ES-I3 (cell line): ENCODE results near the gene UQCR11.

Source experiments
- H3K36me3 ChIP-seq: 2 replicates; pipeline ENCODE4 v1.6.1; 2013; ENCODE audit warnings: mild to moderate bottlenecking, low read length, control low read depth, moderate library complexity; ENCODE audit not compliant: insufficient read depth
- H3K4me1 ChIP-seq: 2 replicates; pipeline ENCODE4 v1.6.1; 2013; ENCODE audit warnings: mild to moderate bottlenecking, control low read depth, low read length; ENCODE audit not compliant: insufficient read depth
- H3K9ac ChIP-seq: 2 replicates; pipeline ENCODE4 v1.6.1; 2013; ENCODE audit warnings: low read depth, mild to moderate bottlenecking, low read length, moderate library complexity
- H3K9me3 ChIP-seq: 2 replicates; pipeline ENCODE4 v1.6.1; 2013; ENCODE audit warnings: mild to moderate bottlenecking, low read length, moderate library complexity; ENCODE audit not compliant: control insufficient read depth, insufficient read depth

Gene UQCR11

GRCh38 chr19:1629256-1629808, 24.1 kb upstream of the UQCR11 start:
- Histone ChIP-seq H3K36me3 (peaks cover 4% of the 10 kb centered on the region; the same call in 1 of the 2 replicates), H3K9ac (no peak overlapping the region), H3K9me3 (no peaks in the 10 kb centered on the region), H3K4me1 (no peaks in the 10 kb centered on the region)

- Histone ChIP-seq H3K9ac (no peak overlapping the region), H3K9me3 (no peaks in the 10 kb centered on the region), H3K36me3 (peaks cover 15% of the 10 kb centered on the region), H3K4me1 (no peaks in the 10 kb centered on the region)
These were observed 21.9 kb upstream of the UQCR11 start for GRCh38 chr19:1627194-1627593.

- Histone ChIP-seq H3K36me3 (peaks cover 17% of the 10 kb centered on the region), H3K9me3 (no peaks in the 10 kb centered on the region), H3K4me1 (no peaks in the 10 kb centered on the region), H3K9ac (no peak overlapping the region)
These were observed 21.3 kb upstream of the UQCR11 start for GRCh38 chr19:1626417-1627010.

DNA sequence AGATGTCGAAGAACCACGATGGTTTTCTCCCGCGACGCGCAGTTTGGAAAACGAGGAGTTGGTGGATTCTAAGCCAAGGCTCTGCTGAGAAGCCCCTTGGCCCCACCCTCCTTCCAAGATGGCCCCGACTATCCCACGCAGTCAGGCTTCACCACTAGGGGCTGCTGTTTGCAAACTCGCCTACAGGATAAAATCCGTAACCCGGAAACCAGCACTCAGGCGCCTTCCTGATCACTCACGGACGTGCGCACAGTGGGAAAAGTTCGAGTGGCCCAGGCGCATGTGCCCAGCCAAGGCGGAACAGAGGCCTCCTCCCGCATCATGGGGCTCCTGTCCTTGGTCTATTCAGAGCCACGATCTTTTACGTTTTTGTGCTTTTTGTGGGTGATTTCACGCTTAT, 19.2 kb upstream of the UQCR11 start:
- no peaks in the 10 kb centered on the region for H3K4me1 ChIP-seq
- no peaks in the 10 kb centered on the region for H3K9me3 ChIP-seq
- peaks cover 19% of the 10 kb centered on the region for H3K36me3 ChIP-seq
- H3K9ac ChIP-seq, result no peak overlapping the region

GRCh38 chr19:1622541-1622940, 17.3 kb upstream of the UQCR11 start:
- no peaks in the 10 kb centered on the region for H3K4me1 ChIP-seq
- no peak overlapping the region for H3K9ac ChIP-seq
- H3K9me3 ChIP-seq, result no peaks in the 10 kb centered on the region
- peaks cover 31% of the 10 kb centered on the region for H3K36me3 ChIP-seq

- Histone ChIP-seq H3K36me3 (peaks cover 32% of the 10 kb centered on the region), H3K9me3 (no peaks in the 10 kb centered on the region), H3K9ac (no peak overlapping the region), H3K4me1 (no peaks in the 10 kb centered on the region)
These were observed 16.7 kb upstream of the UQCR11 start for GRCh38 chr19:1622007-1622406.

GRCh38 chr19:1621574-1621973, 16.3 kb upstream of the UQCR11 start:
- no peaks in the 10 kb centered on the region for H3K4me1 ChIP-seq
- H3K9ac ChIP-seq, result no peak overlapping the region
- no peaks in the 10 kb centered on the region for H3K9me3 ChIP-seq
- H3K36me3 ChIP-seq, result peaks cover 32% of the 10 kb centered on the region

DNA sequence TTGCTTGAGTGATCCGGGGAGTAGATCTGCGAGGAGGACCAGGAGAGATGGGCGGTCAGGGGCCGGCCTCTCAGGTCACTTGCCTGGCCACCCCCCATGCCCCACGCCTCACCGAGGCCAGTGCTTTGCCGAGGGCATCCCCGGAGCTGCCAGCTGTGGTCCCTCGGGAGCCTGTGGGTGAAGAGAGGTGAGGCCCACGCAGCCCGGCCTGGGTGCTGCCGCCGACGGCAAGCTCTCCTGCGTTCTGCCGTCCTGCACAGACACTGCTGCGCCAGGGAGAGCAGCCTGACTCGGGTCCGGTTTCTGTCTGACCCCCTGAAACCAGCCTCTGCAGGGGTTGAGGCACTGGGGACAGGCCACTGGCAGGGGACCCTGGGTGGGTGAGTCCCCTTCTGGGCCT, 15.8 kb upstream of the UQCR11 start:
- Histone ChIP-seq H3K36me3 (peaks cover 33% of the 10 kb centered on the region), H3K9me3 (no peaks in the 10 kb centered on the region), H3K4me1 (no peaks in the 10 kb centered on the region), H3K9ac (no peak overlapping the region)

DNA sequence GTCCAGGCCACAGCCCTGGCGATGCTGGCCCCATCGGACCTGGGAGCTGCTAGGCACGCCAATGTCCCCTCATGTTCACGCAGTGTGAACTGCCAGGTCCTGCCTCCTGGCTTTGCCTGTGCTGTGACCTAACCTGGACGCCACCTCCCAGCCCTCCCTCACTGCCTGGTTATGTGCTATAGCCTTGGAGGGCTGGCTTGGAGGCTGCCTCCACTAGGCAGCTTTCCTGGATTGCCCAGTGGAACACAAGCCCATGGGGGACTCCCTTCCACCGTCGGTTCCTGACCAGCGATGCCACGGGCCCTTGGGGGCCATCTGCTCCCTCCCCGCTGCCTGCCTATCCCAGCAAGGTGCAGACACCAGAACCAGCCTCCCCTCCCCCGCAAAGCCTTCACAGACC, 15.2 kb upstream of the UQCR11 start:
- H3K9me3 ChIP-seq, result no peaks in the 10 kb centered on the region
- no peak overlapping the region for H3K9ac ChIP-seq
- peaks cover 33% of the 10 kb centered on the region for H3K36me3 ChIP-seq

GRCh38 chr19:1619703-1620102, 14.4 kb upstream of the UQCR11 start:
- Histone ChIP-seq H3K36me3 (peaks cover 36% of the 10 kb centered on the region), H3K9ac (no peak overlapping the region), H3K4me1 (no peaks in the 10 kb centered on the region), H3K9me3 (no peaks in the 10 kb centered on the region)

More for the DNA sequence above, 15.2 kb upstream of the UQCR11 start:
- H3K4me1 ChIP-seq, result no peaks in the 10 kb centered on the region

GRCh38 chr19:1619094-1619439, 13.8 kb upstream of the UQCR11 start:
- no peaks in the 10 kb centered on the region for H3K9me3 ChIP-seq
- no peak overlapping the region for H3K9ac ChIP-seq
- peaks cover 38% of the 10 kb centered on the region for H3K36me3 ChIP-seq
- H3K4me1 ChIP-seq, result no peaks in the 10 kb centered on the region

- no peak overlapping the region for H3K9ac ChIP-seq
- peaks cover 34% of the 10 kb centered on the region for H3K36me3 ChIP-seq
- no peaks in the 10 kb centered on the region for H3K4me1 ChIP-seq
- no peaks in the 10 kb centered on the region for H3K9me3 ChIP-seq
These were observed 13.2 kb upstream of the UQCR11 start for GRCh38 chr19:1618157-1619093.

GRCh38 chr19:1616875-1617274, 11.6 kb upstream of the UQCR11 start:
- Histone ChIP-seq H3K9ac (no peak overlapping the region), H3K9me3 (no peaks in the 10 kb centered on the region), H3K4me1 (no peaks in the 10 kb centered on the region), H3K36me3 (peaks cover 31% of the 10 kb centered on the region)

- Histone ChIP-seq H3K36me3 (peaks cover 30% of the 10 kb centered on the region), H3K9ac (no peak overlapping the region), H3K9me3 (no peaks in the 10 kb centered on the region), H3K4me1 (no peaks in the 10 kb centered on the region)
These were observed 11.1 kb upstream of the UQCR11 start for GRCh38 chr19:1616396-1616795.
